ENCODE measurements around the gene MICB.
A peak's percentile ranks its signal among the peaks of the same experiment; 100 is the strongest.

MICB gene

GRCh38 chr6:31541059-31541657 lies 43.2 kb downstream of the MICB start:
- DNase-seq (ENCODE audit: low read depth) = peak; percentile 45

- peak; percentile 91 for DNase-seq (ENCODE audit: low read depth)
Observed at GRCh38 chr6:31541658-31542521, 43.9 kb downstream of the MICB start, which contains the start of gene DDX39B. Gene DDX39B (minus strand): TSS chr6:31542003. CDS start chr6:31540532, 1,471 bp downstream.

GRCh38 chr6:31543639-31544038 lies 45.7 kb downstream of the MICB start:
- DNase-seq (ENCODE audit: low read depth) = no peak

- DNase-seq (ENCODE audit: low read depth) = no peak
Observed at GRCh38 chr6:31544676-31545075, 46.7 kb downstream of the MICB start.

GRCh38 chr6:31545291-31545690 lies 47.3 kb downstream of the MICB start:
- no peak for DNase-seq (ENCODE audit: low read depth)

GRCh38 chr6:31546339-31546957 lies 48.5 kb downstream of the MICB start, which contains the start of gene ATP6V1G2:
Gene ATP6V1G2 (minus strand): TSS chr6:31546608. CDS start chr6:31546559, 49 bp downstream.
- DNase-seq (ENCODE audit: low read depth) = peak; percentile 86

- DNase-seq (ENCODE audit: low read depth) = peak; percentile 91
Observed at GRCh38 chr6:31546958-31547726, 49.2 kb downstream of the MICB start, which contains the start of gene NFKBIL1. Gene NFKBIL1 (plus strand): TSS chr6:31547608. CDS start chr6:31547695, 87 bp downstream.

- no peak for DNase-seq (ENCODE audit: low read depth)
Observed at GRCh38 chr6:31547727-31548543, 50.0 kb downstream of the MICB start.

- no peak for DNase-seq (ENCODE audit: low read depth)
Observed at GRCh38 chr6:31548544-31548873, 50.6 kb downstream of the MICB start.

GRCh38 chr6:31551371-31551770 lies 53.4 kb downstream of the MICB start:
- peak; percentile 63 for DNase-seq (ENCODE audit: low read depth)

GRCh38 chr6:31556307-31556706 lies 58.4 kb downstream of the MICB start:
- DNase-seq (ENCODE audit: low read depth) = no peak

GRCh38 chr6:31557443-31558317 lies 59.7 kb downstream of the MICB start:
- DNase-seq (ENCODE audit: low read depth) = no peak

GRCh38 chr6:31558318-31558625 lies 60.3 kb downstream of the MICB start:
- DNase-seq (ENCODE audit: low read depth) = no peak

GRCh38 chr6:31558631-31559500 lies 60.9 kb downstream of the MICB start:
- peak; percentile 71 for DNase-seq (ENCODE audit: low read depth)

GRCh38 chr6:31559606-31559957 lies 61.6 kb downstream of the MICB start:
- DNase-seq (ENCODE audit: low read depth) = no peak

- DNase-seq (ENCODE audit: low read depth) = no peak
Observed at GRCh38 chr6:31559958-31560696, 62.2 kb downstream of the MICB start.

GRCh38 chr6:31560697-31561058 lies 62.7 kb downstream of the MICB start:
- no peak for DNase-seq (ENCODE audit: low read depth)
